ENCODE results near the gene PIGQ.
A peak's percentile ranks its signal among the peaks of the same experiment; 100 is the strongest.

PIGQ gene

GRCh38 chr16:610513-611381, 41.0 kb downstream of the PIGQ start:
- peak; percentile 68 for DNase-seq

DNA sequence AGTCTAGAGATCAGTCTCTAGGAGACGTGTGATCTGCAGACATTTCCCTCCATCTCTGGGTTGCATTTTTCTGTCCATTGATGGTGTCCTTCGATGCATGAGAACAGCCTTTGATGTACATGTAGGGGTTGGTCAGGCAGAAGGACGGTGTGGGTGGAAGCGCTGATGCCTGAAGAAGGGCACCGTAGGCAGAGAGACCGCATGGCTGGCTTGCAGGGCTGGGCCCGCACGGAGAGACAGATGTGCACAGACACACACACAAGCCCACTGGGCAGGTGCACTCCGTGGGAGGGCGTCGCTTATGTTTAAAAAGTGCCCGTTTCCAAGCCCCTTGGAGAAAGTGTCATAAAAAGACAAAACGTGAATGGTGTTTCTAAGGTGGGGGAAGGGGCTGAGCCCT, 45.4 kb downstream of the PIGQ start:
- no peak for DNase-seq

DNA sequence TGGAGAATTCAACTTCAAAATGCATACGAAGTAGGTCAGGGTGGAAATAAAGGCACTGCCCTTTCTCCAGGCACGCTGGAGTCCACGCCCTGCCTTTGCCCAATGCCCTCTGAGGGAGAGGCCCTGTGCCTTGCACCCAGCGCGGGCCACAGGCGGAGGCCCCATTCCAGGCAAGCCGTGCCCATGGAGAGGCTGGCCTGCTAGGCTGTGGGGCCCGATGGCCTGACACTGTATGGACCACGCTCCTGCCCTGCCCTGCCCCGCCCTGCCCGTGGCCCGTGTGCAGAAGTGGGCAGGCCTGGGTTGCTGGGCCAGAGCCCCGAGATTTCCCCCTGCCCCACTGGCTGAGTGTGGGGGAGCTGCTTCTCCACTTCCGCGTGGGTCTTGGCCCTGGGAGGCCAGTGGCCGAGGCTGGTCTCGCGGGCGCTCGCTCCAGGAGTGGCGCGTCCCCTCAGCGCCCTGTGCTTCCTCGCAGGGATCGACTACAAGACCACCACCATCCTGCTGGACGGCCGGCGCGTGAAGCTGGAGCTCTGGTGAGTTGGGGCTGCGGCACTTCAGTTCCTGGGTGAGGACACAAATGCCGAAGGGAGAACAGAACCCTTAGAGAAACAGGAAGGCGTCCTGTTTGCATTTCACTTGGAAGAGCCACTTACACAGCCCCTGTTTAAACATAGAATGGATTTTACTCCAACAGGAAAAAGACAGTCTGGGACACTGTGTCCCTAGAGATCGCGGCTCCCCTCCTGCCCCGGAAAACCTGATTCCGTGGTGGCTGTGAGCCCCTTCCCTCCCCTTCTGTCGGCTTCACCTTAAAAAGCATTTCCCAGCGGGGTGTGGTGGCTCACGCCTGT, 47.2 kb downstream of the PIGQ start:
- no peak for DNase-seq

DNA sequence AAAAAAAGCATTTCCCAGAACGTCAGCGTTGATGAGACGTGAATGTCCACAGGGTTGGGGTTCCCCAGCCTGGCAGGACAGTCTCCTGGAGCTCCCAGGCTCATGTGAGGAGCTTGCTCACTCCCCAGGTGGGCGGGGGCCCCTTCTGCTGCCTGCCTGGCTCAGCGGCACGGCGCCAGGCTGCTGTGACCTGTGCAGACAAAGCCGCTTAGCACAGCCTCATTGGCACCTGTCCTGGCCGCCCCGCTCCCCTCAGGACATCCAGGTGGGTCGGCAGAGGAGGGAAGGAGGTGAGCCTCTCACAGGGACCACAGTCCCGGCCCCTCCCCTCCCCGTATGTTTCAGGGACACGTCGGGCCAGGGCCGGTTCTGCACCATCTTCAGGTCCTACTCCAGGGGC, 48.1 kb downstream of the PIGQ start:
- no peak for DNase-seq

DNA sequence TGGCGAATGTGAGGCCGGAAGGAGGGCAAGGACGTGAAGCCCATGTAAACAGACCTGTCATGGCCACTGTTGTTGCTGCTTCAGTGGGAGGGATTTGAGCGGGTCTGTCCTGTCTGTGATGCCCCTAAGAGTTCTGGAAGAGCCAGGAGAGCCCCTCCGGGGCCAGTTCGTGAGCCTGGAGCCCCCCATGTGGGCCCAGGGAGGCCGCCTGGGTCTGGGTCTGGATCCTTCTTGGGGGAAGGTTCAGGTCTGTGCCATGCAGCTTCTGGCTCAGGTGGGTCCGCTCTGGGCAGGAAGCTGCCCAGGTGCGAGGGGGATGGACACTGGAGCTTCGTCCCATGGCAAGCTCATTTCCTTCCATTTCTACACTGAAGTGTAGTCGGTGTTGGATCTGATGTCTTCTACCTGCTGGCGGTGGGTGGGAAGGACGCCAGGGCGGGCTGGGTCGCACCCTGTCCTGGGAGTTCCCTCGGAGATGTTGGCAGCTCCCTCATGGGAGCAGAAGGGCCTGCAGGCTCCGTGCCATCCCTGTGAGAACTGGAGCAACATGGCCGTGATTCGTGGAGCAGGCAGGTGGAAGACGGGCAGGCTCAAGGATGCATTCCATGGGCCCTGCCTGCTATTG, 49.8 kb downstream of the PIGQ start:
- DNase-seq, result no peak

DNA sequence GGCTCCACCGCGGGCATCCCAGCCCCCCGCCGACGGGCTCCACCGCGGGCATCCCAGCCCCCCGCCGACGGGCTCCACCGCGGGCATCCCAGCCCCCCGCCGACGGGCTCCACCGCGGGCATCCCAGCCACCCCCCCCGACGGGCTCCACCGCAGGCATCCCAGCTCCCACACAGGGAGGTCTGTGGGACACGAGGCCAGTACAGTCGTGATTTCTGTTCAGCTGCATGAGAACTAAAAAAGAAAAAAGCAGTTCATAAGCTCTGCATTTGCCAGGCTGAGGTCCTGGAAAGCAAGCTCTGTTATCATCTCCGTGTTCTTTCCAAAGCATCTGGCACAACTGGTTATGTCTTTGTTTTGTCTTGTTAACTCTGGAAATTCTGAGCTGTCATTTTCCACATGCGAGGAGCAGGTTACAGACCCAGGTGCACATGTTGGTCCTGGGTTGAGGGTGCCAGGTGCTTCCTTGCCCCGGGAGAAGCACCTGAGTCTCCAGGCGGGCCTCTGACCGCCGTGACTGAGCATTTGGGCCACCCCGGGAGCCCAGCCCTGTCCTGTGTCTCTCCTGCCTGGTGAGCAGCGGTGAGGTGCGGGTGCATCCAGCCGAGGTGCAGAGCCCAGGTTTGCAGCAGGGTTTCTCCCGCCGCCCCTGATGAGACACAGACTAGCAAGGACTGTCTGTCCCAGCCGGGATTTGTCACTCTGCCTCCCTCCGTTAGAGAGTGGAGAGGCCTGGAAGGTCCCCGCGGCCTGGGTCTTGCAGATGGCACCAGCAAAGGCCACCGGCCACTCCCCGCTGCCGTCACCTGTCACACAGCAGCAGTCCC, 51.1 kb downstream of the PIGQ start:
- no peak for DNase-seq

- DNase-seq, result no peak
These were observed 51.8 kb downstream of the PIGQ start for GRCh38 chr16:621526-622105.

- no peak for DNase-seq
These were observed 53.1 kb downstream of the PIGQ start for GRCh38 chr16:622920-623280.

- no peak for DNase-seq
These were observed 54.8 kb downstream of the PIGQ start for GRCh38 chr16:624526-625070.

GRCh38 chr16:625117-625976, 55.6 kb downstream of the PIGQ start:
- no peak for DNase-seq

DNA sequence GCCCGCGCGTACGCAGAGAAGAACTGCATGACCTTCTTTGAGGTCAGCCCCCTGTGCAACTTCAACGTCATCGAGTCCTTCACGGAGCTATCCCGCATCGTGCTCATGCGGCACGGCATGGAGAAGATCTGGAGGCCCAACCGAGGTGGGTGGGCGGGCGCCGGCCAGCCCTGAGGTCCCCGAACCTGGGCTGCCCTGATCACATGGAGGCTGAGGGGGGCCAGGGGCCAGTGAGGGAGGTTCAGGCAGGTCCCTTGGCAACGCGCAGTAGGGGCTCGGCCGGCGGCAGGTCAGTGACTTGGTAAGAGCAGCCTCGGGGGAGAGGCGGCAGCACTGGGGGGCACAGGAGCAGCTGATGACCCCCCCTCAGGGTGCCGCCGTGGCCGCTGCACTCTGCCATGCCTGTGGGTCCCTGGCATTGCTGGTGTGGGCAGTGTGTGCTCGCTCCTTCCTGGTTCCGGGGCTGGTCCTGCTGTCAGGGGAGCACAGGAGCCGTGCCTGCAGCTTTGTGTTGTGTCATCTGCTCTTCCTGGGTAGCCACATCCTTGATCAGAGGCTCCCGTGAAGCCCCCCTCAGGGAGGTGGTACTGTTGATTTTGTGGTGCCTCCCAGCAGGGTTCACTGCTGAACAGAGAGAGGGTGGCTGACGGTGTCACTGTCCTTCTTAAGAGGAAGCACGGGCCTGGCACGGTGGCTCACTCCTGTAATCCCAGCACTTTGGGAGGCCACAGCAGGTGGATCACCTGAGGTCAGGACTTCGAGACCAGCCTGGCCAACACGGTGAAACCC, 56.4 kb downstream of the PIGQ start:
- DNase-seq, result no peak

GRCh38 chr16:626787-627453, 57.2 kb downstream of the PIGQ start:
- no peak for DNase-seq

GRCh38 chr16:627454-628239, 57.9 kb downstream of the PIGQ start:
- no peak for DNase-seq

- no peak for DNase-seq
These were observed 58.7 kb downstream of the PIGQ start for GRCh38 chr16:628321-629061.

GRCh38 chr16:629185-629832, 59.5 kb downstream of the PIGQ start:
- DNase-seq, result no peak

GRCh38 chr16:629833-630248, 60.1 kb downstream of the PIGQ start:
- DNase-seq, result no peak

DNA sequence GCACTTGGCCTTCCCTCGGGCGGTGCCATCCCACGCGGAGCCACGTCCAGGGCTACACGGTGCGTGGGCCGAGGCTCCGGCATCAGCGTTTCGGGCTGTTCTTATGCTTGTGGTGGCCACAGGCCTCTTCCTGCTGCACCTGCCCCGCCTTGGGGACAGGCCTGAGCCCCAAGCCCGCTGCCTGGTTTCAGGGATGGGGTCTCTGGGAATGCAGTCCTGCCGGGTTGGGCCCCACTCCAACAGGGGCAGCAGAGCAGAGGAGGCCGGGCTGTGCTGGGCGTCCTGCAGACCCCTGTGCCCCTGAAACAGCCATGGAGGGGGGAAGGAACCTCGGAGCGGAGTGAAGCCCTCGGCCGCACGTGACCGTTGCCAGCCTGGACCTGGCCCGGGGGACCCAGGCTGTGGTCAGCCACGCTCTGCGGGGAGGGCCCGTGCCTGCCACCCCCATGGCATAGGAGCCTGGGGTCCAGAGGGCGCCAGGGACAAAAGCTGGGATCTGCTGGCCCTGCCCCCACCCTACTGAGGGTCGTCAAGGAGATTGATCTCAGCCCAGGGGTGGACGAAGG, 60.6 kb downstream of the PIGQ start:
- DNase-seq, result no peak

All from hematopoietic multipotent progenitor cell treated with erythropoietin and hydrocortisone succinate and interleukin-3 and kit ligand, for 6 days (in vitro differentiated cells).